A375 (cell line): Measurements from ENCODE around the gene KIF11. TPM values are rescaled to one million over a fixed set of nuclear protein-coding genes. Genes with fewer than 3 reads are reported as not detected.

Experiments
- small RNA-seq: library from RNA; depleted of rRNA; stranded (forward); fragments of <200 nt; gene quantifications from one replicate; pipeline ENCODE3, GENCODE V24; 2014
- total RNA-seq: library from RNA; depleted of rRNA; stranded (reverse); fragments of >200 nt; shearing (Covaris generic); gene quantifications from 2 replicates; pipeline ENCODE4 v1.2.3, GENCODE V29; 2014; rRNA removed

Gene KIF11
- 39.6 and 45.6 TPM in 2 replicates for total RNA-seq

GRCh38 chr10:92592761-92593618 lies at the start of gene KIF11:
Gene KIF11, plus strand, starts transcription at chr10:92593130. Its CDS starts 246 bp downstream, at chr10:92593376.

GRCh38 chr10:92573798-92574547 lies 19.0 kb upstream of the KIF11 start, which contains the start of gene IDE:
Gene IDE, minus strand, starts transcription at chr10:92574093. Its CDS starts 74 bp downstream, at chr10:92574019.

GRCh38 chr10:92689663-92690210 lies 96.8 kb downstream of the KIF11 start, which contains the start of gene HHEX:
Gene HHEX, plus strand, starts transcription at chr10:92689955. Its CDS starts 32 bp downstream, at chr10:92689987.

Small RNAs within 50 kb of the gene (small RNA-seq; reads per million reads assigned to genes)
- gene RN7SL644P, result not detected

Other genes with a start within 250 kb of the KIF11 start
- gene IDE, start 19.0 kb upstream of the KIF11 start, total RNA-seq, result 15.1 and 15.7 TPM in 2 replicates
- 10.6 and 12.5 TPM in 2 replicates for gene HHEX, start 96.8 kb downstream of the KIF11 start, total RNA-seq